MV-4-11 (cell line): Measurements from ENCODE around the gene S100A10.

Experiments
- DNase-seq: peaks from one replicate; lab custom pipeline; 2025; lab: John Stamatoyannopoulos, UW

Gene S100A10, protein sequence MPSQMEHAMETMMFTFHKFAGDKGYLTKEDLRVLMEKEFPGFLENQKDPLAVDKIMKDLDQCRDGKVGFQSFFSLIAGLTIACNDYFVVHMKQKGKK

GRCh38 chr1:151993734-151994496, at the start of gene S100A10:
TSS of gene S100A10 (minus strand) at chr1:151993859. CDS start at chr1:151986230, 7,629 bp downstream.
- DNase-seq = peak; percentile 15

DNA sequence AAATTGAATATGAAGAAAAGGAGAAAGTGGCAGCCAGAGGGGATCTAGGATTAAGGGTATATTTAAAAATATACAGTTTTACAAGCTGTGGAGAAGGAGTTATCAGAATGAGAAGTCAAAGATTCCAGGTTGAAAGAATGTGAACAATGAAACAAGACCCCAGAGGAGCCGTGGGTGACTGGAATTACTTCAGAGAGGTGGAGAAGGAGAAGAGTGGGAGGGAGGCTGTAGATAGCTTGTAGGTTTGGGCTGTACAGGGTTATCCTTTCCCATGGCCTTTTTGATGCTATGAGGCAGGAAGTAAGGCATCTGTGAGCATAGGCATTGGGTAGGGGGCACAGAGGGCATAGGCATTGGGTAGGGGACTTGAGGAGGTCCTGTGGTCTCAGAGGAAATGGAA, 48.4 kb upstream of the S100A10 start:
- no peak for DNase-seq

DNA sequence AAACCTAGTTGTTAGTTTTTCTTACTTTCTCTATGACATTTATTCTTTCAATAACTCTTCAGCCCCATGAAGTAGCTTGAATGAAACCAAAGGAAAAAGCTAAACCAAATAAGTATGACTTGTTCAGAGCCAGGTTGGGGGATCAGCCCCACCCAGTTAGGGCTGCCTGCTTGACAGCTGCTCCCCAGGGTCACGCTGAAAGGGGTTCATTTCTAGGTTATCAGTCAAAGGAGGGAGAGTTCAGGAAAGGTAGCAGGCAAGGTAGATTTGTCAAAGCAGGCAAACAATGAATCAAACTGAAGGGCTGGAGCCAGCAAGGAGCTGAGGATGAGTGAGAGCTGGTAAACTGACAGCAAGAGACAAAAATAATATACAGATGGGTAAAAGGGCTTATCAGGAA, 46.2 kb upstream of the S100A10 start:
- no peak for DNase-seq

GRCh38 chr1:152039461-152039860, 45.8 kb upstream of the S100A10 start:
- no peak for DNase-seq

DNA sequence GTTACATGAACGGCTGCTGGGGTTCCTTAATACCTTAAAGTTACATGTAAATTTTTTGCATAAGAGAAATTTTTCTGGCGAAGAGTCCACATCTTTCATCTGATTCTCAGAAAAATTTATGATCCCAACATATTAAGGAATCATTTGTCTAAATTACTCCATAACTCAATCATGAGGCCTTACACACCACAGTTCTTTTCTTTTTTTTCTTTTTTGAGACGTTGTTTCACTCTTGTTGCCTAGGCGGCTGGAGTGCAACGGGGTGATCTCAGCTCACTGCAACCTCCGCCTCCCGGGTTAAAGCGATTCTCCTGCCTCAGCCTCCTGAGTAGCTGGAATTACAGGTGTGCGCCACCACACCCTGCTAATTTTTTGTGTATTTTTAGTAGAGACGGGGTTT, 45.2 kb upstream of the S100A10 start:
- no peak for DNase-seq

GRCh38 chr1:152036267-152037216, 42.9 kb upstream of the S100A10 start, which contains the start of gene S100A11:
TSS of gene S100A11 (minus strand) at chr1:152037004. CDS start at chr1:152036915, 89 bp downstream.
- peak; percentile 84 for DNase-seq

DNA sequence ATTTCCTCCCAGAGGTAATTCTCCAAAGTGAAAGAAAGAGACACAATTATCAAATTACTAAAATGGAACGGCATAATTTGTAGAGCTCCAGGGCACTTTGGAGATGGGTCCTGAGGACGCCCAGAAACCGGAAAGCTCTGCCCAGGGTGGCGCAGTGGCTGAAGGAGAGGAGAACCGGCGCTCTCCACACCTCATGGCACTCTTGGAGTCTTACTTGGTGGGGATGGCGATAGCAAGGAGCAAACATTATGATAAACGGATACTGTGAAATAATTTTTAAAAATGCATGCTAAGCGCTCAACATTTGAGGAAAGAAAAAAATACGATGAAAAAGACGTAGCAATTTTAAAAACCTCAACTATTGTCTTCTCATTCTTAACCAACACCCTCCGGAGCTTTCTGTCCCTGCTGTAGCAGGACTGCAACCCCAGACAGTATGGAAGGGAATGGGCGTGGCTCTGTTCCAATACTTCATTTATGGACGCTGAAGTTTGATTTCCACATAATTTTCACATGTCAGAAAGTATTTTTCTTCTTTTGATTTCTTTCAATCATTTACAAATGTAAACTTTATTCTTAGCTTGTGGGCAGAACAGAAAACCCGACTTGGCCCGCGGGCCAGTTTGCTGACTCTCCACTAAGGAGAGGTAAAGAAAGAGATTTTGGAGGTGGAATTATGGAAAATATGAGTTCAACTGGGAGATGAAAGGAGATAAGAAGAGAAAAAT, 42.0 kb upstream of the S100A10 start:
- peak; percentile 13 for DNase-seq

GRCh38 chr1:152034654-152035538, 41.2 kb upstream of the S100A10 start:
- peak; percentile 83 for DNase-seq

GRCh38 chr1:152034324-152034653, 40.6 kb upstream of the S100A10 start:
- no peak for DNase-seq

DNA sequence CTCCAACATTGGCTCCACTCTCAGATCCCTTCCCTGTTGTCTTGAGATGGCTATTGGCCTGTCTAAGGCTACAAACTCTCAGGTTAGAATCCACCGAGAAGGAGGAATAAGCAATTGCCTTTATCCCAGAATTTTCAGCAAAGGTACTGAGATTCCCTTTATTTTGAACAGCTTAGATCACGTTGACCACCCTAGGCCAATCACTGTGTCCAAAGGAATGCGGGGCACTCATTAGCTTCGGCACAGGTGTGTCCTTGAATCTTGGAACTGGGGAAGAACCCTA, 36.2 kb upstream of the S100A10 start:
- DNase-seq = no peak

GRCh38 chr1:152029144-152029928, 35.7 kb upstream of the S100A10 start:
- DNase-seq = peak; percentile 85

GRCh38 chr1:152026895-152027294, 33.2 kb upstream of the S100A10 start:
- DNase-seq = no peak

GRCh38 chr1:152024223-152024622, 30.6 kb upstream of the S100A10 start:
- DNase-seq = no peak

GRCh38 chr1:152023221-152023620, 29.6 kb upstream of the S100A10 start:
- DNase-seq = no peak

- no peak for DNase-seq
These were observed 28.8 kb upstream of the S100A10 start for GRCh38 chr1:152022474-152022873.

DNA sequence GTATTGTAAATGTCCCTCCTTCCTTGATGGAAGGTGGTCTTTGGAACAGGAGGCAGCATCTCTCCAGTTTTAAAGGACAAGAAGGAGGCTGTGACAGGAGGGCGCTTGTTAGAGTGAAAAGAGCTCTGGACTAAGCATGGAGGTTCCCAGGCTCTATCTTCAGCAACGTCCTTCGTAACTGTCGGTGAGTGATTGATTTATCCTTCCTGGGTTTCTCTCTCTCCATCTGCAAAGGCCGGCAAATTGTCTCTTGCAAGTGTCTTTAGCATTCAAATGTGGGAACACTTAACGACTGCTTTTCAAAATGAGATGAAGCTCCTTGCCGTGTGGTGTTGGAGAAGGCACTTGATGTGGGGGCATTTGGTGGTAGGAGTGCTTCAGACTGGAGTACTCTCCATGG, 27.9 kb upstream of the S100A10 start:
- no peak for DNase-seq

DNA sequence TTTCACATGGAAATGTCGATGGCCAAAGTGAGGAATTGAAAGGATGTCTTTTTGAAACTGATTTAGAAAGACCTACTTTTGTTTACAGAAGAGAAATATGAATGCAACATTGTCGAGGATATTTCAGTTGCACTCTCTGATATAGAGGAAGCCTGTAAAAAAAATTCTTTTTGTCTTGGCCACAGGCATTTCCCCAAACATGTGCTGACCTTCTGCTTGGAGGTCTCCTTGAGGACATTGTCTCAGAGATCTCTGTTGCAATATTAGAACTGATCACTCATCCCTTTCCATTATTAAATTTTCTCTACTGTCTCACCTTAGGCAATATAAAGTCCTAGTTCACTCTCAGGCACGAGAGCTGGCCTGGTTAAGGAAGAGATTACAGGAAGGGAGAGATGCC, 27.2 kb upstream of the S100A10 start:
- peak; percentile 49 for DNase-seq

- no peak for DNase-seq
These were observed 24.9 kb upstream of the S100A10 start for GRCh38 chr1:152018537-152018936.

DNA sequence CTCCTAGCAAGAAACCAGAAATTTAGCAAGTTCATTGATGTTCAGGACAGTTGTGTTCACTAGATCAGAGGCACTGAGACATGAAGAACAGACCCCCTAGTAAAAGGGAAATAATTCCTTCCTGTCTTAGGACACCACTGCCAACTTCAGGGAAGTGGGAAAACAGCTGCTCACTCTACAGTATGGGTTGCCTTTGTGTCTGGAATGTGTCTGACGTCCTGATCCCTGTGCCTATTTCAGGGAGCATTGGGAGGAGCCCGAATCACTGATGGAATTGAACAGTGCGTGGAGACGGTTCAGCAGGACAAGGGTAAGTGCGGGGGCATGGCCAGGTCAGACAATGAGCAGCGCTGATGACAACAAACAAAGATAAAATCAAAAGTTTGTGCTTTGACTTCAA, 22.1 kb upstream of the S100A10 start:
- no peak for DNase-seq

- no peak for DNase-seq
These were observed 21.3 kb upstream of the S100A10 start for GRCh38 chr1:152014943-152015342.
